22Rv1 (cell line): Measurements from ENCODE around the gene TBC1D16.

ENCODE experiments used
- H3K27ac ChIP-seq: fragments of 450-650 bp; 2 replicates; pipeline ENCODE4 v1.5.1; 2017
- CTCF ChIP-seq: fragments of 450-650 bp; IDR thresholded peaks from 2 replicates; pipeline ENCODE4 v1.5.1; 2017; ENCODE audit warnings: mild to moderate bottlenecking
- ZFX ChIP-seq: fragments of 450-650 bp; IDR thresholded peaks from 2 replicates; pipeline ENCODE4 v1.6.1; 2017; ENCODE audit warnings: antibody characterized with exemption, borderline replicate concordance

The TBC1D16 gene

GRCh38 chr17:79913451-79913850 is 122.2 kb downstream of the TBC1D16 start:
- no peak overlapping the region for H3K27ac ChIP-seq
- TF ChIP-seq CTCF: no peak
- TF ChIP-seq ZFX: no peak

- no peak overlapping the region for H3K27ac ChIP-seq
- TF ChIP-seq CTCF (no peak), ZFX (no peak)
Measured at GRCh38 chr17:79912552-79913330, 122.9 kb downstream of the TBC1D16 start.

GRCh38 chr17:79911430-79912399 is 124.0 kb downstream of the TBC1D16 start:
- TF ChIP-seq CTCF (no peak), ZFX (no peak)
- H3K27ac ChIP-seq: no peak overlapping the region

GRCh38 chr17:79910985-79911361 is 124.7 kb downstream of the TBC1D16 start:
- TF ChIP-seq CTCF (no peak), ZFX (no peak)
- no peak overlapping the region for H3K27ac ChIP-seq

GRCh38 chr17:79909121-79909520 is 126.6 kb downstream of the TBC1D16 start:
- no peak overlapping the region for H3K27ac ChIP-seq
- TF ChIP-seq CTCF: no peak
- TF ChIP-seq ZFX: no peak

GRCh38 chr17:79907850-79908249 is 127.8 kb downstream of the TBC1D16 start:
- TF ChIP-seq CTCF (no peak), ZFX (no peak)
- no peak overlapping the region for H3K27ac ChIP-seq
